RCC 7860 (cell line): ENCODE data around the gene B4GALT2.

ENCODE experiments used
- DNase-seq: peaks from one replicate; pipeline ENCODE4 v3.0.0-alpha.2; 2015; ENCODE audit warnings: low spot score
- FAIRE-seq: peaks from 2 replicates; lab custom pipeline; 2012; peaks lifted over from hg19 to GRCh38; lab: Jason Lieb, UNC

B4GALT2 gene

GRCh38 chr1:43946236-43947060 is 32.6 kb upstream of the B4GALT2 start, which contains the start of gene IPO13:
Gene IPO13, plus strand, starts transcription at chr1:43946950. Its CDS starts 651 bp downstream, at chr1:43947601.
- peak; percentile 68 for FAIRE-seq
- peak; percentile 93 for DNase-seq

- DNase-seq, result no peak
- no peak for FAIRE-seq
These were observed 31.7 kb upstream of the B4GALT2 start for GRCh38 chr1:43947061-43947873.

GRCh38 chr1:43947874-43948437 is 31.1 kb upstream of the B4GALT2 start:
- DNase-seq (no peak), FAIRE-seq (no peak)

- DNase-seq (no peak), FAIRE-seq (no peak)
These were observed 29.3 kb upstream of the B4GALT2 start for GRCh38 chr1:43949678-43950077.

- DNase-seq (peak; percentile 69), FAIRE-seq (peak; percentile 94)
These were observed 27.7 kb upstream of the B4GALT2 start for GRCh38 chr1:43951021-43951985.

GRCh38 chr1:43952731-43953346 is 26.2 kb upstream of the B4GALT2 start:
- peak; percentile 25 for DNase-seq
- FAIRE-seq, result no peak

GRCh38 chr1:43953361-43953760 is 25.6 kb upstream of the B4GALT2 start:
- no peak for FAIRE-seq
- no peak for DNase-seq

- FAIRE-seq (no peak), DNase-seq (no peak)
These were observed 25.0 kb upstream of the B4GALT2 start for GRCh38 chr1:43954036-43954435.

GRCh38 chr1:43956234-43956633 is 22.8 kb upstream of the B4GALT2 start:
- FAIRE-seq, result no peak
- no peak for DNase-seq

GRCh38 chr1:43957407-43958040 is 21.5 kb upstream of the B4GALT2 start:
- no peak for FAIRE-seq

GRCh38 chr1:43958351-43959255 is 20.4 kb upstream of the B4GALT2 start:
- FAIRE-seq (no peak), DNase-seq (no peak)

More at GRCh38 chr1:43957407-43958040, 21.5 kb upstream of the B4GALT2 start:
- no peak for DNase-seq

- DNase-seq, result no peak
- no peak for FAIRE-seq
These were observed 18.2 kb upstream of the B4GALT2 start for GRCh38 chr1:43960798-43961197.

GRCh38 chr1:43961692-43962091 is 17.3 kb upstream of the B4GALT2 start:
- DNase-seq (no peak), FAIRE-seq (no peak)

GRCh38 chr1:43962324-43962723 is 16.7 kb upstream of the B4GALT2 start:
- FAIRE-seq, result no peak
- DNase-seq, result no peak

- FAIRE-seq (no peak), DNase-seq (no peak)
These were observed 16.0 kb upstream of the B4GALT2 start for GRCh38 chr1:43963006-43963405.

GRCh38 chr1:43963890-43964289 is 15.1 kb upstream of the B4GALT2 start:
- FAIRE-seq (no peak), DNase-seq (no peak)

- no peak for DNase-seq
- no peak for FAIRE-seq
These were observed 13.7 kb upstream of the B4GALT2 start for GRCh38 chr1:43965316-43965715.

GRCh38 chr1:43968348-43968948 is 10.6 kb upstream of the B4GALT2 start:
- FAIRE-seq (no peak), DNase-seq (no peak)
